ENCODE data around the gene RXFP1.

RXFP1 gene

DNA sequence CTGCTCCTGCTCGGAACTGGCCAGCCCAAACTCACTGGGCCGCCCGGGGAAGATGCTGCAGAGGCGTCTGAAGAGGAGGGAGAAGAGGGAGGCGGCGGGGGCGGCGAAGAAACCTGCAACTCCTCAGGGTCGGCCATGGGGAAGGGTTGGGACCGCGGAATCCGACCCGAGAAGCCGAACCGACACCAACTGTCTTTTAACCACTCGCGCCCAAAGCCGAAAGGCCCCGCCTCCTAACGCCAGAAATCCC, 149.9 kb downstream of the RXFP1 start, which contains the start of gene C4orf46:
Gene C4orf46 (minus strand): TSS at position 223 of the 250 bp plus-strand sequence. CDS start 86 bp downstream, at position 137.
- DNase-seq (ENCODE audit: low read depth, low spot score) = no peak

DNA sequence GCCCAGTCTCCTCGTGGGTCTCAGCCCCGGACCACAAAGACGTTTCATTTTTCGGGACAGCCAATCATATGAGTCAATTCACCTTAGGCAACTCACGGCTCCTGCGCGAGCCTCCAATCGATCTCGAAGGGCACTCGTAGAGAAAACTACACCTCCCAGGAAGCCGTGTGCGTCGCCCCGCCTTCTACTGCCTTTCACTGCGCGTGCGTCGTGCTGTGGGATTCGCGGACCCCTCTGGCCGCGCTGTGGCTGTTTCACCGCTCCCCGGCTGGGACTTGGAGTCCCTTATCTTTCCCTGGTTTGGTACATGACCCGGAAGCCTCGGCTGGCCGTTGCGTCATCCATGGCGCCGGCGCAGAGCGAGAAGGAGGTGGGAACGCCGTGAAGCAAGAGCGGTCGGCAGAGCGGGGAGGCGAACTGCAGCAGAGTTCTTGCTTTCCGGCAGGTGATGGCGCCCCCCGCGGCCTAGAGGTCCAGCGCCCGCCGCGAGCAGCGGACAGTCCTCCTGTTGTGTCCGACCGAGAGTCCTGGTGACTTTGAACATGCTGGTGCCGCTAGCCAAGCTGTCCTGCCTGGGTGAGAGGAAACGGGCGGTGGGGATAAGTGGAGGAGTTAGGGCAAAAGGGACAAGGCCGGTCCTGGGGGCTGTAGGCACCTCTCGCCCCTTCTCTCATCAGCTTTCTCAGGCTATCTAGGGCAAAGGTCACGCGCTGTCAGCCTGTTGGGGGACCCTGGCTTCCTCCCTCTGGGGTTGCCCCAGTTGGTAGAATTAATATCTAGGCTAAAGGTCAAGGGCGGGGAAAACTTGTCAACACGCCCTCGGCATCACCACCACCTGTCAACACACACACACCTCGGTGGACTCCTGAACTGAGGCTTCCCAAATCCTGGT, 150.5 kb downstream of the RXFP1 start, which contains the start of gene ETFDH:
Gene ETFDH (plus strand): TSS at position 382 of the 892 bp plus-strand sequence. CDS start 161 bp downstream, at position 543.
- DNase-seq (ENCODE audit: low read depth, low spot score) = peak; percentile 99

DNA sequence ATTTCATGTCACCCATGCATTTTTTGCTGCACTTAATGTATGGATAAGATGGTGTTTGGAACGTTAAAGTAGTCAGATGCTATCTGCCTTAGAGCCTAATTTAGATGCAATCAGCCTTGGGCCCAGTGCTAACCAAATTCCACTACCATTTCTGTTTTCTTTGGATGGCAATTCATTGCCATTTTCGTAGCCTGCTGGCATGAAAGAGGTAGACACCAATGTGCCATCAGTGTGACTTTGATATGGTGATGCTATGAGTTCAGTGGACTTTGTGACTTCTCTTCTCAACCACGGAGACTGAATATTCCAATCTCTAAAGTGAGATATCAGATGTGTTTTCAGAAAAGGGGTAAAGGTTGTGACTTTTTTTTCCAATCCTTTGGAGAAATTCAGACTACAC, 152.0 kb downstream of the RXFP1 start:
- DNase-seq (ENCODE audit: low read depth, low spot score) = no peak

DNA sequence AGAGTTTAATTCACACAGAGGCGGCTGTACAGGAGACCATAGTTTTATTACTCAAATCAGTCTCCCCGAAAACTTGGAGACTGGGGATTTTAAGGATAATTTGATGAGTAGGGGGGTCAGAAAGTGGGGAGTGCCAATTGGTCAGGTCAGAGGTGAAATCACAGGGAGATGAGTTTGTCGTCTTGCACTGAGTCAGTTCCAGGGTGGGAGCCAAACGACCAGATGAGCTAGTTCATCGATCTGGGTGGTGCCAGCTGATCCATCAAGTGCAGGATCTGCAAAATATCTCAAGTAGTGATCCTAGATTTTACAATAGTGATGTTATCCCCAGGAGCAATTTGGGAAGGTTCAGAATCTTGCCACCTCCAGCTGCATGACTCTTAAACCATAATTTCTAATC, 154.4 kb downstream of the RXFP1 start:
- DNase-seq (ENCODE audit: low read depth, low spot score) = no peak

DNA sequence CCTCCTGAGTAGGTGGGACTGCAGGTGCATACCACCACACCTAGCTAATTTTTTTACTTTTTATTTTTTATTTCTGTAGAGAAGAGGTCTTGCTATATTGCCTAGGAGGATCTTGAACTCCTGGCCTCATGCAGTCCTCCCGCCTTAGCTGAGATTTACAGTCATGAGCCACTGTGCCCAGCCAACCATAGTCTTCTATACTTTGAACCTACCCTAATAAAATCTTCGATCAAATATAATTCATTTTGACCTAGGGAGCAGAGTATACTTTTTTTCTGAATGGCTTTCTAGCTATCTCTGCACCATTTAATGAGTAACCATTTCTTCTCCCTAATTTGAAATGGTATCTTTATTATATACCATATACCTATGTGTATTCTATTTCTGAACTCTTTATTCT, 157.1 kb downstream of the RXFP1 start:
- DNase-seq (ENCODE audit: low read depth, low spot score) = no peak

DNA sequence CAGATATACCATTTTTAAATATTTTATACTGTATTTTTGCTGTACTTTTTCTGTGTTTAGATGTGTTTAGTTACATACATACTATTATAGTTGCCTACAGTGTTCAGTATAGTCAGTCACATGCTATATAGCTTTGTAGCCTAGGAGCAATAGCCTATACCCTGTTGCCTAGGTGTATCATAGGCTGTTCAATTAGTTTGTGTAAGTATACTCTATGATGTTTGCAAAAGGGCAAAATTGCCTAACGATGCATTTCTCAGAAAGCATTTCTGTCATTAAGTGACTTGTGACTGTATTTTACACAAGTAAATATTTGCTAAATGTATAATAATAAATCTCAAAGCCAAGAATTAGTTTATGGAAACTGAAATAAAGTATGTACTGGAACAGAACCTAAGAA, 159.9 kb downstream of the RXFP1 start:
- DNase-seq (ENCODE audit: low read depth, low spot score) = no peak

DNA sequence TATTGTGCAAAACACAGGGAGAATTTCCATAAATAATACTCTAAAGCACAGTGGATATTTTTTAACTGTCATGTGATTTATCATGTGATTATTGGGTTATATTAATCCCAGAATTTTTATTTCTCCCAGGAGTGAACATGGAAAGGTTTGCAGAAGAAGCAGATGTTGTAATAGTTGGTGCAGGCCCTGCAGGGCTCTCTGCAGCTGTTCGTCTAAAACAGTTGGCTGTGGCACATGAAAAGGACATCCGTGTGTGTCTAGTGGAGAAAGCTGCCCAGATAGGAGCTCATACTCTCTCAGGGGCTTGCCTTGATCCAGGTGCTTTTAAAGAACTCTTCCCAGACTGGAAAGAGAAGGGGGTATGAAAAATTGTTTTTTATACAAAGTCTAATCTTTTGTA, 160.4 kb downstream of the RXFP1 start:
- DNase-seq (ENCODE audit: low read depth, low spot score) = no peak

DNA sequence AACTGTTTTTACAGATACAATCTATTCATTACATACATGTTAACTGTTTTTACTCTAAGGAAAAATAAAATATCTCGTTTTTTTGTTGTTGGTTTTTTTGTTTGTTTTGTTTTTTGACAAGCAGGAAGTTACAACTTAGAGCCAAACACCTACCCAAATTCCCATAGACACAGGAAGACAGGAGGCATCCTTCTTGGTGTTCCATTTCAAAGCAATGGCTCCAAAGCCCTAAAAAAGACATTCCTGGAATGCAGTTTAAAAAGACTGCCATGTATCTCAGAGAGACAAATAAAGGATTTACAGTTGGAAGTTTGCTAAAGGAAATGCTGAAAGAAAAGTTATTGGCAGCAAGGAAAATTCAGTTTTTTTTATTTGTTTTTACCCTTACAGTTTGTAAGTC, 167.1 kb downstream of the RXFP1 start:
- no peak for DNase-seq (ENCODE audit: low read depth, low spot score)

Measured in smooth muscle cell of the brain vasculature (primary cell).